Lower lobe of right lung (tissue), 2 donors: Measurements from ENCODE around the gene POLR1A. TPM values are rescaled to one million over a fixed set of nuclear protein-coding genes. Genes with fewer than 3 reads are reported as not detected.

ENCODE experiments used
- ATAC-seq, 2 donors: fragments of 200-7000 bp; cut with Tn5 transposase; one replicate each; pipeline ENCODE4 v1.9.1; 2020 to 2022; ENCODE audit warnings: mild to moderate bottlenecking in 2 of 2, moderate library complexity in 2 of 2
- DNase-seq: peaks from one replicate; pipeline ENCODE4 v3.0.0-alpha.2; 2020
- H3K27ac ChIP-seq: fragments of 200-600 bp; one replicate; pipeline ENCODE4 v1.8.0; 2022
- H3K27me3 ChIP-seq: fragments of 200-600 bp; one replicate; pipeline ENCODE4 v1.8.0; 2022; ENCODE audit warnings: low read depth
- H3K36me3 ChIP-seq: fragments of 200-600 bp; one replicate; pipeline ENCODE4 v1.8.0; 2022; ENCODE audit warnings: mild to moderate bottlenecking
- H3K4me1 ChIP-seq: fragments of 200-600 bp; one replicate; pipeline ENCODE4 v1.8.0; 2022
- H3K4me3 ChIP-seq: fragments of 200-600 bp; one replicate; pipeline ENCODE4 v1.8.0; 2022; ENCODE audit warnings: mild to moderate bottlenecking
- H3K9me3 ChIP-seq: fragments of 200-600 bp; one replicate; pipeline ENCODE4 v1.8.0; 2022
- CTCF ChIP-seq: fragments of 200-600 bp; IDR thresholded peaks from one replicate; pipeline ENCODE4 v1.8.0; 2022; ENCODE audit warnings: antibody characterized with exemption, mild to moderate bottlenecking
- intact Hi-C: fragments of 100-400 bp; cut with DNase I; formaldehyde crosslinking; loops from one replicate; pipeline ENCODE4 v1.11.0; 2022
- total RNA-seq: library from RNA; stranded (reverse); fragmentation: NEBNext Ultra II Directional; extraction: Animal tissue kit (Norgen Biotek cat#: 25700); gene quantifications from one replicate; pipeline ENCODE4 v1.2.1, GENCODE V29; 2021
- donor health status: DM: no; HTN: yes; CAD: no; lungs with severe emphysema.

The POLR1A gene
- total RNA-seq, 1 donor from 2014 or later, result 22.2 TPM

- H3K4me3 ChIP-seq, result no peak overlapping the region
- no peak for TF ChIP-seq CTCF
- H3K4me1 ChIP-seq, result peaks cover 50% of the 10 kb centered on the region
- no peak for DNase-seq
- intact Hi-C loops, result no loop called here
- H3K9me3 ChIP-seq, result peaks cover 3% of the 10 kb centered on the region
- H3K36me3 ChIP-seq, result no peaks in the 10 kb centered on the region
- no peaks in the 10 kb centered on the region for H3K27me3 ChIP-seq
- ATAC-seq, result no peak
- no peak overlapping the region for H3K27ac ChIP-seq
Measured at GRCh38 chr2:86001326-86001725, 104.4 kb downstream of the POLR1A start.

GRCh38 chr2:86000938-86001312, 104.8 kb downstream of the POLR1A start:
- DNase-seq, result no peak
- no peak for ATAC-seq
- no peak for TF ChIP-seq CTCF
- Histone ChIP-seq H3K36me3 (no peaks in the 10 kb centered on the region), H3K4me1 (peaks cover 54% of the 10 kb centered on the region), H3K9me3 (peaks cover 3% of the 10 kb centered on the region), H3K4me3 (no peak overlapping the region), H3K27me3 (no peaks in the 10 kb centered on the region), H3K27ac (peak overlapping the region; percentile 9)
- intact Hi-C loops, result no loop called here

GRCh38 chr2:86000131-86000937, 105.4 kb downstream of the POLR1A start:
- intact Hi-C loops, result no loop called here

GRCh38 chr2:85999061-85999831, 106.4 kb downstream of the POLR1A start:
- H3K4me1 ChIP-seq, result peaks cover 67% of the 10 kb centered on the region
- H3K27me3 ChIP-seq, result no peaks in the 10 kb centered on the region
- no peaks in the 10 kb centered on the region for H3K36me3 ChIP-seq
- ATAC-seq (peak; percentile 13 to 35), DNase-seq (no peak)
- intact Hi-C loops, result no loop called here
- no peak overlapping the region for H3K4me3 ChIP-seq
- no peaks in the 10 kb centered on the region for H3K9me3 ChIP-seq
- no peak for TF ChIP-seq CTCF
- peak overlapping the region; percentile 83 for H3K27ac ChIP-seq

More at GRCh38 chr2:86000131-86000937, 105.4 kb downstream of the POLR1A start:
- no peak for TF ChIP-seq CTCF
- Histone ChIP-seq H3K4me3 (no peak overlapping the region), H3K9me3 (peaks cover 3% of the 10 kb centered on the region), H3K27ac (peak overlapping the region; percentile 83), H3K4me1 (peaks cover 58% of the 10 kb centered on the region), H3K27me3 (no peaks in the 10 kb centered on the region), H3K36me3 (no peaks in the 10 kb centered on the region)
- no peak for DNase-seq
- ATAC-seq, result no peak

- intact Hi-C loops, result no loop called here
- Histone ChIP-seq H3K9me3 (no peaks in the 10 kb centered on the region), H3K27me3 (no peaks in the 10 kb centered on the region), H3K4me1 (peaks cover 76% of the 10 kb centered on the region), H3K27ac (peak overlapping the region; percentile 83), H3K4me3 (no peak overlapping the region), H3K36me3 (no peaks in the 10 kb centered on the region)
- peak; percentile 53 to 57 for ATAC-seq
- DNase-seq, result no peak
- no peak for TF ChIP-seq CTCF
Measured at GRCh38 chr2:85998071-85998991, 107.4 kb downstream of the POLR1A start.
